ENCODE measurements around the gene LOXL1. TPM values are rescaled to one million over a fixed set of nuclear protein-coding genes. Genes with fewer than 3 reads are reported as not detected.
A peak's percentile ranks its signal among the peaks of the same experiment; 100 is the strongest.

Gene LOXL1
- total RNA-seq, result 10 to 100 TPM in 1 of 2 experiments, 1 to 10 TPM in 1; 8.8 to 10.5 TPM

- DNase-seq (no peak), ATAC-seq (ENCODE audit: low read depth) (no peak)
- Mint-ChIP-seq H3K27me3 (no peaks in the 10 kb centered on the region), H3K9me3 (no peaks in the 10 kb centered on the region), H3K4me1 (peaks cover 59% of the 10 kb centered on the region), H3K36me3 (peaks cover 5% of the 10 kb centered on the region), H3K4me3 (peak within 1 kb of the TSS; percentile 64), H3K27ac (peak within 1 kb of the TSS; percentile 42)
- POLR2A ChIA-PET, result interaction anchor here (1.2 to 3.8 kb wide), 3 partner anchors 25 to 68 kb away, joined by 4 to 17 read pairs (median 4); partner anchors contain the start of gene PML
These were observed at the start of gene LOXL1 for GRCh38 chr15:73926219-73927002. Gene LOXL1 (plus strand): TSS chr15:73926462. CDS start chr15:73926784, 322 bp downstream.

GRCh38 chr15:73879426-73879825, 46.8 kb upstream of the LOXL1 start:
- DNase-seq (no peak), ATAC-seq (ENCODE audit: low read depth) (no peak)
- no peaks in the 10 kb centered on the region for H3K9me3 Mint-ChIP-seq
- POLR2A ChIA-PET, result no interaction called here
- H3K4me1 Mint-ChIP-seq, result no peaks in the 10 kb centered on the region
- no peaks in the 10 kb centered on the region for H3K36me3 Mint-ChIP-seq
- H3K27me3 Mint-ChIP-seq, result peaks cover 12% of the 10 kb centered on the region
- no peak overlapping the region for H3K27ac Mint-ChIP-seq
- H3K4me3 Mint-ChIP-seq, result no peak overlapping the region

GRCh38 chr15:73881579-73882320, 44.5 kb upstream of the LOXL1 start:
- POLR2A ChIA-PET, result no interaction called here
- H3K27ac Mint-ChIP-seq, result no peak overlapping the region
- no peaks in the 10 kb centered on the region for H3K9me3 Mint-ChIP-seq
- H3K4me1 Mint-ChIP-seq, result no peaks in the 10 kb centered on the region
- H3K27me3 Mint-ChIP-seq, result peaks cover 8% of the 10 kb centered on the region
- no peaks in the 10 kb centered on the region for H3K36me3 Mint-ChIP-seq
- no peak for DNase-seq
- no peak overlapping the region for H3K4me3 Mint-ChIP-seq
- ATAC-seq (ENCODE audit: low read depth), result no peak

DNA sequence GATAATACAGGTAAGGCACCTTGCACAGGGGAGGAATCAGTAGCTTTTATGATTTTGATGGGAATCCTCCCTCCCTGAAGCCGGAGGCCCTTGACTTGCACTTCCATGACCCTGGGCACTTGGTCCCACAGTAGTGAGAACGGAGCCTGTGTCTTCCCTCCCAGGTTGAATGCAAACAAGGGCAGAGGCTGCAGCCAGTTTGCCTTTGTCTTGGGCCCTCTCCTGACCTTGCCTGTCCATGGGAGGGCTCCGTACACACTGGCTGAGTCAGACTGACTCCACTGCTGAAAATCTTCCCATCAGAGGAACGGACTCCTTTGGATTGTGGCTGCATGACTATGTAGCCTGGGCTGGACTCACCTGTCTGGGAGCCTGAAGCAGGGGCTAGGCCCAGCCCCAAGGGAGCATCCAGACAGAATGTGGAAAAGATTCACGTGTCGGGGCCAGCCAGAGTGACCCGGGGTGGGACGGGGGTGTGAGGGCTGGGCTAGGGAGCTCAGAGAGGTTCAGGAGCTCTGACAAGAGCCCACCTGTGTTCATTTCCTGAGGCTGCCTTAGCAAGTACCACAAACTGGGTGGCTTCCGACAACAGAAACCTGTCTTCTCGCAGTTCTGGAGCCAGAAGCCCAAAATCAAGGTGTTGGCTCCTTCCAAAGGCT, 43.4 kb upstream of the LOXL1 start:
- no peak overlapping the region for H3K4me3 Mint-ChIP-seq
- no peak for DNase-seq
- no peaks in the 10 kb centered on the region for H3K9me3 Mint-ChIP-seq
- no peak for ATAC-seq (ENCODE audit: low read depth)
- H3K4me1 Mint-ChIP-seq, result no peaks in the 10 kb centered on the region
- POLR2A ChIA-PET, result no interaction called here
- H3K36me3 Mint-ChIP-seq, result no peaks in the 10 kb centered on the region
- no peak overlapping the region for H3K27ac Mint-ChIP-seq
- H3K27me3 Mint-ChIP-seq, result peaks cover 4% of the 10 kb centered on the region

GRCh38 chr15:73884159-73884558, 42.1 kb upstream of the LOXL1 start:
- DNase-seq (no peak), ATAC-seq (ENCODE audit: low read depth) (no peak)
- Mint-ChIP-seq H3K4me3 (no peak overlapping the region), H3K27me3 (peaks cover 5% of the 10 kb centered on the region), H3K9me3 (no peaks in the 10 kb centered on the region), H3K27ac (no peak overlapping the region), H3K36me3 (no peaks in the 10 kb centered on the region), H3K4me1 (no peaks in the 10 kb centered on the region)
- POLR2A ChIA-PET, result no interaction called here

GRCh38 chr15:73885954-73886700, 40.1 kb upstream of the LOXL1 start:
- POLR2A ChIA-PET, result no interaction called here
- no peaks in the 10 kb centered on the region for H3K4me1 Mint-ChIP-seq
- no peak overlapping the region for H3K27ac Mint-ChIP-seq
- ATAC-seq (ENCODE audit: low read depth), result no peak
- DNase-seq, result no peak
- H3K36me3 Mint-ChIP-seq, result no peaks in the 10 kb centered on the region
- no peaks in the 10 kb centered on the region for H3K9me3 Mint-ChIP-seq
- peaks cover 10% of the 10 kb centered on the region for H3K27me3 Mint-ChIP-seq
- H3K4me3 Mint-ChIP-seq, result no peak overlapping the region

GRCh38 chr15:73886717-73887345, 39.4 kb upstream of the LOXL1 start:
- no peak overlapping the region for H3K4me3 Mint-ChIP-seq
- no peak for ATAC-seq (ENCODE audit: low read depth)
- POLR2A ChIA-PET, result no interaction called here
- no peaks in the 10 kb centered on the region for H3K4me1 Mint-ChIP-seq
- no peaks in the 10 kb centered on the region for H3K36me3 Mint-ChIP-seq
- no peak overlapping the region for H3K27ac Mint-ChIP-seq
- DNase-seq, result no peak
- H3K27me3 Mint-ChIP-seq, result peaks cover 10% of the 10 kb centered on the region
- no peaks in the 10 kb centered on the region for H3K9me3 Mint-ChIP-seq

DNA sequence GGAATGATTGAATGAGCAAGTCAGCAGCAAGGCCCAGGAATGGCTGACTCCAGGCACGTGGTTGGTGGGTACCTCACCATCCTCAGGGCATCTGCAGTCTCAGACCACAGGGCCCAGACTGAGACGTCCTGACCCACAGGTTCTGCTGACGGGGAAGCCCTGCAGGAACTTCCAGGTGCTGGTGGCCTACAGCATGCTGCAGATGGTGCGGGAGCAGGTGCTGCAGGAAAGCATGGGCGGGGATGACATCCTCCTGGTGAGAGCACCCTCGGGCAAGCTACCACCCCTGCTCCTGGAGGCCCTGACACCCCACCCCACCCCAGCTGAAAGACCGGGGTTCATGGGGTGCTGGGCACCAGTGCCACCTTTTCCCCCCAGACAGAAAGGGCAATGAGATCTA, 38.8 kb upstream of the LOXL1 start:
- no peaks in the 10 kb centered on the region for H3K4me1 Mint-ChIP-seq
- no peaks in the 10 kb centered on the region for H3K36me3 Mint-ChIP-seq
- no peak for ATAC-seq (ENCODE audit: low read depth)
- H3K4me3 Mint-ChIP-seq, result no peak overlapping the region
- peak; percentile 23 for DNase-seq
- H3K27me3 Mint-ChIP-seq, result peaks cover 10% of the 10 kb centered on the region
- H3K27ac Mint-ChIP-seq, result no peak overlapping the region
- H3K9me3 Mint-ChIP-seq, result peaks cover 2% of the 10 kb centered on the region
- POLR2A ChIA-PET, result no interaction called here

GRCh38 chr15:73888224-73889041, 37.8 kb upstream of the LOXL1 start:
- no peak overlapping the region for H3K4me3 Mint-ChIP-seq
- H3K27me3 Mint-ChIP-seq, result peaks cover 10% of the 10 kb centered on the region
- no peak overlapping the region for H3K27ac Mint-ChIP-seq
- ATAC-seq (ENCODE audit: low read depth) (no peak), DNase-seq (peak; percentile 19)
- POLR2A ChIA-PET, result no interaction called here
- H3K9me3 Mint-ChIP-seq, result peaks cover 2% of the 10 kb centered on the region
- no peaks in the 10 kb centered on the region for H3K36me3 Mint-ChIP-seq
- no peaks in the 10 kb centered on the region for H3K4me1 Mint-ChIP-seq

DNA sequence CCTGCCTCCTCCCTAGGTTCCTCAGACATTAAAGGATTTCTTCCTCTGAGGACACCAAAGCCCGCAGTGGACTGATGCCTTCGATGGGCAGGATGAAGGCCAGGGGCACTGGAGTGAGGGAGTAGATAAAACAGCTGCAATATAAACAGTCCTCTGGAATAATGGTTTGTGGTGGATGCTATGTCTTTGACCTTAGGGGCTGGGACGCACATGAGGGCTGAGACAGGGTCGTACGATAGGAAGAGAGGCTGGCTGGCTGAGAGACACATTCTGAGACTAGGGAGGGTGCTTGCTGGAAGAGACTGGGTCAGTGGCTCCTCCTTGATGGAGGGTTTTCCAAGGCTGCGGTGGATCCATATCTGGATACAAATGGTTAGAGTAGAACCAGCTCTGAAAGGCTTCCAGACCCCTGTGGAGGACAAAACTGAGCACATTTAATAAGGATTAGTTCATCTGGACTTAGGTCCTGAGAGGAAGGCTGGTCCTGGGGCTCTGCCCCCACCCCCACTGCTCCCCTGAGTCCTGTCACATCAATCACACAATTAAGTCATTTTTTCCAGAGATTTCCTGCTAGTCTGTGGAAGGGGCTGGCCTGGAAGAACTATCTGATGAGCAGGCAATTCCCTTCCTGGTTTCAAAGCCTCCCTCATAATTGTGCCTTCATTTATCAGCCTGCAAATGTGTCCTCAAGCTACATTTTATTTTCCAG, 37.1 kb upstream of the LOXL1 start:
- POLR2A ChIA-PET, result no interaction called here
- Mint-ChIP-seq H3K27me3 (peaks cover 10% of the 10 kb centered on the region), H3K27ac (no peak overlapping the region), H3K4me3 (no peak overlapping the region), H3K36me3 (no peaks in the 10 kb centered on the region), H3K4me1 (no peaks in the 10 kb centered on the region), H3K9me3 (peaks cover 2% of the 10 kb centered on the region)
- DNase-seq (peak; percentile 10), ATAC-seq (ENCODE audit: low read depth) (no peak)

DNA sequence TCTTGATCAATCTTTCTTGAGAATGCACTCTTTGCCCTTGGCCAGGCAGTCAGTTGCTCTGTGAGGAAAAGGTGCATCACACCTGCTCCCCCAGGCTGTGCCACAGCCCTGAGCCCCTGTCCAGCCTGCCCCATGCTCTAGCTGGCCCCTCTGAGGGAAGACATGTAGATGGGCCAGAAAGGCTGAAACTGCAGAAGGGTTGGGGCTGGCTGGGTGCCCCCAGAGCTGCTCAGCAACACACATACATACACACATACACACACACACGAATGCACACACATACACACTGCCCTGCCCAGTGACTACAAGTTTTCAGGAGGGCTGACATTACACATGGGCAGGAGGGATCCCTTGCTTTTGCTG, 36.5 kb upstream of the LOXL1 start:
- ATAC-seq (ENCODE audit: low read depth), result no peak
- DNase-seq, result peak; percentile 14
- H3K4me3 Mint-ChIP-seq, result no peak overlapping the region
- POLR2A ChIA-PET, result no interaction called here
- H3K27me3 Mint-ChIP-seq, result peaks cover 10% of the 10 kb centered on the region
- H3K9me3 Mint-ChIP-seq, result peaks cover 2% of the 10 kb centered on the region
- no peaks in the 10 kb centered on the region for H3K4me1 Mint-ChIP-seq
- H3K36me3 Mint-ChIP-seq, result no peaks in the 10 kb centered on the region
- H3K27ac Mint-ChIP-seq, result no peak overlapping the region
